SJCRH30 (cell line): ENCODE measurements around the gene MIAT. TPM values are rescaled to one million over a fixed set of nuclear protein-coding genes. Genes with fewer than 3 reads are reported as not detected.
"Not testable (repeated sequence)": the region's sequence is repeated elsewhere in the genome, so short reads cannot be mapped to it uniquely, and the experiment has no call there.

Source experiments
- DNase-seq, 2 experiments: peaks; one replicate each; pipeline ENCODE4 v3.0.0-alpha.2; 2015 to 2020
- H3K27ac ChIP-seq: fragments of 250-450 bp; sonication (Bioruptor Pico); 2 replicates; pipeline ENCODE4 v1.5.1; 2020; ENCODE audit warnings: mild to moderate bottlenecking, moderate library complexity
- H3K27me3 ChIP-seq: fragments of 250-450 bp; sonication (Bioruptor Pico); 2 replicates; pipeline ENCODE4 v1.5.1; 2020; ENCODE audit warnings: mild to moderate bottlenecking, moderate library complexity
- H3K36me3 ChIP-seq: fragments of 250-450 bp; sonication (Bioruptor Pico); 2 replicates; pipeline ENCODE4 v1.5.1; 2020; ENCODE audit warnings: mild to moderate bottlenecking, moderate library complexity
- H3K4me1 ChIP-seq: fragments of 250-450 bp; sonication (Bioruptor Pico); 2 replicates; pipeline ENCODE4 v1.5.1; 2020; ENCODE audit warnings: mild to moderate bottlenecking, moderate library complexity
- H3K4me3 ChIP-seq: fragments of 250-450 bp; sonication (Bioruptor Pico); 2 replicates; pipeline ENCODE4 v1.5.1; 2020; ENCODE audit warnings: mild to moderate bottlenecking, moderate library complexity
- H3K9me3 ChIP-seq: fragments of 250-450 bp; sonication (Bioruptor Pico); replicated peaks from 2 replicates; pipeline ENCODE4 v1.5.1; 2020; ENCODE audit warnings: mild to moderate bottlenecking, moderate library complexity
- total RNA-seq: library from RNA; depleted of rRNA; stranded (reverse); fragments of >200 nt; shearing (Covaris generic); gene quantifications from 2 replicates; pipeline ENCODE4 v1.2.3, GENCODE V29; 2014; rRNA removed

The MIAT gene
- total RNA-seq: 1.3 and 1.9 TPM in 2 replicates

DNA sequence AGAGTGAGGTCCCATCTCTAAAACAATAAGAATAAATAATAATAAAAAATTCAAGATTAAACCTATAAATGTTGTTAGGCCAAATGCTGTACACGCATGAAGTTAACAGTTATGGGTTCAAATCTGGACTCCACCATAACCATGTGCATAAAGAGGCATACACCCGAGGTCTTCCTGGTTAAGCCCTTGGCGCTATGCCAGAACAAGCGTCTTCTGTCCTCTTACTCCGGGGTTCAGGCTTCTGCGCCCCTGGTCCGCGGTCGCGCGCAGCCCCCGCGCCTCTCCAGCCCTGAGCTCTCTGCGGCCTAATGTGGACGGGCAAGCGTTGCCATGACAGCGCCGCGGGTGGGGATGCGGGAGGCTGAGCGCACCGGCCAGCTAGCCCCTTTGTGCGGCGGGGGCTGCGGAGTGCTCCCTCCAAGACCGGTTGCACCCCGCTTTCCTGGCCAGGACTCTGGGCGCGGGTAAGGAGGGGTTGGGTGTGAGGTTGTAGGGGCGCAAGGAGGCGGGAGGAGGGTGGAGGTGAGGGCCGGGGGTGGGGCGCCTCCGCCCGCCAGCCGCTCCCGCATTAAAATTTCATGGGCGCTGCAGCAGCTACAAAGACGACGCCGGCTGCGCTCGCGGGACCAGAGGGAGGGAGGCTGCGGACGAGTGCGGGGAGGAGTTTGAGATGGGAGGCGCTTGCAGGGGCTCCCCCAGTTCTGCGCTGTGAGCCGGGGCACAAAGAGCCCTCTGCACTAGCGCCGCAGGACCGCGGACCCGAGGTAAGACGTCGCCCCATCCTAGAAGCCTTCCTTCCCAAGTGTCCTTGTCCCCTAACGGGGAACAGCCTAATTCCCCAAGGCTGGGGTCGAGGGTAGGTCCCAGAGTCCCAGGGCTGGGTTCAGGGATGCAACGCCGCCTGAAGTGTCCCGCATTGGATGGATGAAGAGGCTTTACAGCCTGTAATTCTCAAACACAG is at the start of gene MIAT:
TSS of gene MIAT (plus strand) at position 698 of the 961 bp plus-strand sequence.
- no peaks in the 10 kb centered on the region for H3K9me3 ChIP-seq
- peaks cover 13% of the 10 kb centered on the region for H3K4me1 ChIP-seq
- no peaks in the 10 kb centered on the region for H3K27me3 ChIP-seq
- no peaks in the 10 kb centered on the region for H3K36me3 ChIP-seq
- 0 out of 2 replicates have a peak within 1 kb of the TSS, but pooled peaks have one; percentile 14 for H3K27ac ChIP-seq
- peak in 1 of 2 experiments; percentile 32 for DNase-seq
- H3K4me3 ChIP-seq: peak within 1 kb of the TSS; percentile 48

DNA sequence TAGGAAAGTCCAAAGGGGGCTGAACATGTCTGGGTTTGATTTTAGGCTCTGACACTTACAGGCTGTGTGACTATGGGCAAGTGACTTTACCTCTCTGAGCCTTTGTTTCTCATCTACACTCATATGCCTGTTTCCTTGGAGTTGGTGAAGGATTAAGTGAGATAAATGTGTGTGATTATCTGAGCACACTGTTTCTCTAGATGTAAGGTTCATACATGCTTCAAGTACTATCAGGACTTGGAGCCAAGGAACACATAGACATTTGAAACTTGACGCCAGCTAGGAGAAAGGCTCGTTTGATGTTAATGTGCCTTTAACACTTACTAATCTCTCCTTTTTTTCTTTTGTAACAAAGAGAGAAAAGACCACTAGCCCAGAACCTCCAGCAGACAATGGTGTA is 49.3 kb upstream of the MIAT start:
- H3K36me3 ChIP-seq: no peaks in the 10 kb centered on the region
- no peak overlapping the region for H3K27ac ChIP-seq
- no peaks in the 10 kb centered on the region for H3K9me3 ChIP-seq
- DNase-seq: no peak
- H3K27me3 ChIP-seq: no peaks in the 10 kb centered on the region
- no peak overlapping the region for H3K4me3 ChIP-seq
- H3K4me1 ChIP-seq: peaks cover 20% of the 10 kb centered on the region

DNA sequence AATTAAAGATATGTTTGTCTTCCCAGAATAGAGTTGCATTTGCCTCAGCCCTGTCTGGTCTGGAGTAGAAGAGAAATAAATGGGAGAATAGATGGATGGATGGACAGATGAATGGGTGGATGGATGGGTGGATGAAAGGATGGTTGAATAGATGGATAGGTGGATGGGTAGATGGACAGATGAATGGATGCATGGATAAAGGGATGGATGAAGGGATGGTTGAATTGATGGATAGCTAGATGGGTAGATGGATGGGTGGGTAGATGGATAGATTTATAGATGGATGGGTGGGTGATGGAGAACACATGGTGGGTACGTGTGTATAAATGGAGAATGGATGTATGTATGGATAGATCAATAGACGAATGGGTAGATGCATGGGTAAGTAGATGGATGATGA is 48.1 kb upstream of the MIAT start:
- H3K27me3 ChIP-seq: no peaks in the 10 kb centered on the region
- no peak overlapping the region for H3K4me3 ChIP-seq
- DNase-seq: no peak
- no peaks in the 10 kb centered on the region for H3K36me3 ChIP-seq
- H3K9me3 ChIP-seq: no peaks in the 10 kb centered on the region
- H3K27ac ChIP-seq: no peak overlapping the region
- peaks cover 26% of the 10 kb centered on the region for H3K4me1 ChIP-seq

DNA sequence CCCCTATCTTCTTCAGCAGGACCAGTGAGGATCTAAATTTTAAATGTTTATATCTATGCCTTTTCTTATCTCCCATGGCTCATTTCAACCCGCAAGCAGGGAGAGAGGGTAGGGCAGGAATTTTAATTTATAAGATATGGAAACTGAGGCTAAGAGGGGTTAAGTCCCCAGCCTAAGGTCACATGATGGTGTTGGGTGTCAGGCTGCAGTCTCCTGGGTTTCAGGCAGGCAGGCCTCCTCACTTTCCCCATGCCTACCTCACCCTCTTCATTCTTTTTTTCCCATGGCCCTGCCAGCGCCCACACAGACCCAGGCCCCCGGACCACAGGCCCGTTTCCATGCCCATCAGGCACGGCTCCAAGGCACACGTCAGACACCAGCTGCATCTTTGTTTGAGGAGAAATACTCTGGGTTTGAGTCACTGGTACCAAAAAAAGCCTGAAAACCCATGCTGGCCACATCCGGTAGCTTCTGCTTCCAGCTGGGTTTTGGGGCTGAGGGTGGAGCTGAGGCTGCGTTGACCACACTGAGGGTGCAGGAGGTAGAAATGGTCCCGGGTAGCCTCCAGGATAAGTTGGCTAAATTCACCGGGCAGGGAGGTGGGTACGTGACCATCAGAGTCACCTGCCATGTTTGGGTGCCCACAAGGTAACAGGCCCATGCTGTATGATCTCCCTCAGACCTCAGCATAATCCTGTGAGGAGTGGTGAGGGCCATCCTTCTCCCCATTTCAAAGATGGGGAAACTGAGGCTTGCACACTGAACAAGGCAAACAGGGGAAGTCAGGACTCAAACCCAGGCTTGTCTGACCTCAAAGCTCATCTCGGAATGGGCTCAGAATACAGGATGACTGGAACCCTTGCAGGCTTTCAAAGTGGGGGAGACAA is 47.1 kb upstream of the MIAT start:
- no peaks in the 10 kb centered on the region for H3K36me3 ChIP-seq
- no peak overlapping the region for H3K4me3 ChIP-seq
- H3K27me3 ChIP-seq: no peaks in the 10 kb centered on the region
- H3K27ac ChIP-seq: peak overlapping the region; percentile 56
- H3K9me3 ChIP-seq: no peaks in the 10 kb centered on the region
- peaks cover 28% of the 10 kb centered on the region for H3K4me1 ChIP-seq
- peak; percentile 77 to 78 for DNase-seq

DNA sequence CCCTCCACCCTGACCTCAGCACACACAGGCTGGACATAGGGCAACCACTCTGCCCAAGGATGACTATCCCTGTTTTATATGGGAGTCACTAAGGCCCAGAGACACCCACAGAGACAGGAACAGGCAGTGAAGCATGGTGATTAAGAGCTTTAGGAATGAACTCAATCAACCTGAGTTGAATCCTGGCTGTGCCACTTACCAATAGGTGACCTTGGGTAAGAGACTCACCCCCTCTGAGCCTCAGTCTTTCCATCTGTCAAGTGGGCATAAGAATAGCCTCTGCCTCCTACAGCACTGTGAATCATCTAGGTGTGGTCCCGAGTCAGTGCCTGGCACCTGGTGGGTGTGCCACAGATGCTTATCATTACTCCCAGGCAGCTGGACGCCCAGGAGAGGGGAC is 46.4 kb upstream of the MIAT start:
- Histone ChIP-seq H3K4me1 (peaks cover 28% of the 10 kb centered on the region), H3K36me3 (no peaks in the 10 kb centered on the region), H3K9me3 (no peaks in the 10 kb centered on the region), H3K27ac (no peak overlapping the region; the same call in 1 of the 2 replicates), H3K4me3 (no peak overlapping the region), H3K27me3 (no peaks in the 10 kb centered on the region)
- DNase-seq: no peak

DNA sequence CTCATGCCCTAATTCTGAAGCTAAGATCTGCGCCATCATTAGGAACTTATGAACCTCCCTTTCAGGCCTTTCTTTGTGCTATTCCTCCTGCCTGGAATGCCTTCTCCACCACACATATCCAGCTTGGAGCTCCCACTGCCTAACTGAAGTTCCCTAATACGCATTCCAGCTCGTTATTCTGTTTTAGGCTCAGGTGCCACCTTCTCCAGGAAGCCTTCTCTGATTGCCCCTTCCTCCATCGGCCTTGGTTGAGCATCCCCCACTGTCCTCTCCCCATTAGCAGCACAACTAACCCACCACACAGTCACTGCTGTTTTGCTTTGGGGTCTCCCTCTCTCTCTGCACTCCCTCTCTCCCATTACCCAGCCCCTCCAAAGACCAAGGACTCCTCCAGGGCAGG is 44.7 kb upstream of the MIAT start:
- H3K36me3 ChIP-seq: no peaks in the 10 kb centered on the region
- no peaks in the 10 kb centered on the region for H3K27me3 ChIP-seq
- no peak overlapping the region for H3K27ac ChIP-seq
- H3K9me3 ChIP-seq: no peaks in the 10 kb centered on the region
- H3K4me3 ChIP-seq: no peak overlapping the region
- DNase-seq: no peak
- H3K4me1 ChIP-seq: peaks cover 40% of the 10 kb centered on the region

DNA sequence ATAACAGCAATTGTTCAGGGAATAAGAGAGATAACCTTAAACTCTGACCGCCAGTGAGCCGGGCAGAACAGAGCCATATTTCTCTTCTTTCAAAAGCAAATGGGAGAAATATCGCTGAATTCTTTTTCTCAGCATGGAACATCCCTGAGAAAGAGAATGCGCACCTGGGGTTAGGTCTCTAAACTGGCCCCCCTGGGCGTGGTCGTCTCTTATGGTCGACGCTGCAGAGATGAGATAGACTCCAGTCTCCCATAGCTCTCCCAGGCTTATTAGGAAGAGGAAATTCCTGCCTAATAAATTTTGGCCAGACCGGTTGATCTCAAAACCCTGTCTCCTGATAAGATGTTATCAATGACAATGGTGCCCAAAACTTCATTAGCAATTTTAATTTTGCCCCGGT is 43.6 kb upstream of the MIAT start:
- H3K4me3 ChIP-seq, DNase-seq, H3K27me3 ChIP-seq, H3K36me3 ChIP-seq, H3K9me3 ChIP-seq, H3K27ac ChIP-seq: not testable (repeated sequence)
- H3K4me1 ChIP-seq: peaks cover 40% of the 10 kb centered on the region

DNA sequence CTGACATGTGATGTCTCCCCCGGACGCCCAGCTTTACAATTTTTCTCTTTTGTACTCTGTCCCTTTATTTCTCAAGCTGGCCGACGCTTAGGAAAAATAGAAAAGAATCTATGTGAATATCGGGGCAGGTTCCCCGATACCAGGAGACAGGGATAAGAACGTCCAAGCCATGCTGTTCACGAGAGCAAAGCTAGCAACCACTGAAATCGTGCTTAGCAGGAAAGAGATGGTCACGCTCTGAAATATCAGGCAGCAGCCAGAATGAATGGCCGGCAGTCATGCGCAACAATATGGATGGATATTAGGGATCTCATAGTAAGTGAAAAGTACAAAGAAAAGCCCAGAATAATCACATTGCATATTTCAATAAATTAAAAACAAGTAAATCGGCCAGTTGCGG is 43.1 kb upstream of the MIAT start:
- Histone ChIP-seq H3K4me3 (no peak overlapping the region), H3K27me3 (no peaks in the 10 kb centered on the region), H3K9me3 (no peaks in the 10 kb centered on the region), H3K4me1 (peaks cover 40% of the 10 kb centered on the region), H3K27ac (no peak overlapping the region), H3K36me3 (no peaks in the 10 kb centered on the region)
- DNase-seq: no peak

DNA sequence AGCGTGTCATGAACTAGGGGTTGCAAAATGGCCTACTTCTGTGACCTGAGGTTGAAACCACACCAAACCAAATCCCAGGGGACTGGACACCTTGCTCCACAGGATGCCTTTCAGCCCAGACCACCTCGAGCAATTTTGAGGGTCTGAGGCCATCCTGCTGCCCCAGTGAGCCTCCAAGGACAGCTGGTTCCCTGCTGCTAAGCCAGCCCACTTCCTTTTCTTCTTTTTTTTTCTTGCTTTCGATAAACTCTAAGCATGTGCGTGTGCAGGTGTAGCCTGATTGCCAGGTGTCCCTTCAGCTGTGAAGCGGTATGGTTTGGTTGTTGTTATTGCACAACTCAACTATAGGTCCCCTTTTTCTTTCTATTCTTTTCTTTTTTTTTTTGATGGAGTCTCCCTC is 42.2 kb upstream of the MIAT start:
- Histone ChIP-seq H3K27ac (no peak overlapping the region), H3K36me3 (no peaks in the 10 kb centered on the region), H3K27me3 (no peaks in the 10 kb centered on the region), H3K4me3 (no peak overlapping the region), H3K4me1 (peaks cover 34% of the 10 kb centered on the region), H3K9me3 (no peaks in the 10 kb centered on the region)
- DNase-seq: no peak

DNA sequence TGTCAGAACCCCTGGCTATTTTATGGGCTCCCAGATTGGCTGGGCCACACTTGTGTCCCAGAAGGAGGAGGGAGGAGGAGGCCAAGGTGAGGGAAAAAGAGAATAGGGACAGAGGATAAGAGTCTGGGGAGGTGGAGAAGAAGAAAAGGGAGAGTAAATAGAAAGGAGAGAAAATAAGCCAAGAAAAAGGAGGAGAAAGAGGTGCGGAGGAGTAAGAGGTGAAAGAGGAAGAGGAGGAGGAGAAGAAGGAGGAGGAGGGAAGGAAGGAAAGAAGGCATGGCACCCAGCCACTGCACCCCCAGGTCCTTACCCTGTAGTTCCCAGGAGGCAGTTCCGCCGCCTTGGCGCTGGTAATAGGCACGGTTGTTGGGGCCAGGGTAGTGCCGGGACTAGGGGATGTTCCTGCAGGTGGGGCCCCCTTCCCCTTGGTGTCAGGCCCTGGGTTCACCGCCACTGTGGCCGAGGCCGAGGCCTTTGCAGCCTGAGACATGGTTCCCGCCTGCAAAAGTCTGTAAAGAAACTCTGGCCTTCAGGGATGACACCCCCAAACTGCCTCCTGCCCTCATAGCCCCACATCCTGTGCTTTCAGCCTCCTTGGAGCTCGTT is 41.5 kb upstream of the MIAT start:
- H3K4me3 ChIP-seq: no peak overlapping the region
- peaks cover 28% of the 10 kb centered on the region for H3K4me1 ChIP-seq
- H3K27me3 ChIP-seq: no peaks in the 10 kb centered on the region
- no peak overlapping the region for H3K27ac ChIP-seq
- no peak for DNase-seq
- no peaks in the 10 kb centered on the region for H3K9me3 ChIP-seq
- H3K36me3 ChIP-seq: no peaks in the 10 kb centered on the region

DNA sequence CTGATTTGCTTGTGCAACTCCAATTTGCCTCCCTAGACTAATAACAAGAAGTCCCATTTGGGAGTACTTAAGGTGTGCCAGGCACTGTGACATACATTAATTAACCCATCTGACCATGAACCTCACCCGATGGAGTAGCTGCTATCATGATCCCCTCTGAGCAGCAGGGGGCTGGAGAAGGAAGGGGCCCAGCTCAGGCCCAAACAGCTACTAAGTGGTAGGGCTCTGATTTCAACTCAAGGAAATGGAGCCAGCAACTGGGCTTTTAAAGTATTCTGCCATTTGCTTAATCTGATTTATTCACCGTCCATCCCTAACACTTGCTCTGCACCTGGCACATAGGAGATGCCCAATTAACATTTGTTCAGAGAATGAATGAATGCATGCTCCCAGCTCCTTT is 40.7 kb upstream of the MIAT start:
- peaks cover 5% of the 10 kb centered on the region for H3K27me3 ChIP-seq
- H3K4me3 ChIP-seq: no peak overlapping the region
- no peaks in the 10 kb centered on the region for H3K9me3 ChIP-seq
- no peaks in the 10 kb centered on the region for H3K36me3 ChIP-seq
- DNase-seq: peak in 1 of 2 experiments; percentile 35
- H3K27ac ChIP-seq: no peak overlapping the region
- peaks cover 27% of the 10 kb centered on the region for H3K4me1 ChIP-seq

DNA sequence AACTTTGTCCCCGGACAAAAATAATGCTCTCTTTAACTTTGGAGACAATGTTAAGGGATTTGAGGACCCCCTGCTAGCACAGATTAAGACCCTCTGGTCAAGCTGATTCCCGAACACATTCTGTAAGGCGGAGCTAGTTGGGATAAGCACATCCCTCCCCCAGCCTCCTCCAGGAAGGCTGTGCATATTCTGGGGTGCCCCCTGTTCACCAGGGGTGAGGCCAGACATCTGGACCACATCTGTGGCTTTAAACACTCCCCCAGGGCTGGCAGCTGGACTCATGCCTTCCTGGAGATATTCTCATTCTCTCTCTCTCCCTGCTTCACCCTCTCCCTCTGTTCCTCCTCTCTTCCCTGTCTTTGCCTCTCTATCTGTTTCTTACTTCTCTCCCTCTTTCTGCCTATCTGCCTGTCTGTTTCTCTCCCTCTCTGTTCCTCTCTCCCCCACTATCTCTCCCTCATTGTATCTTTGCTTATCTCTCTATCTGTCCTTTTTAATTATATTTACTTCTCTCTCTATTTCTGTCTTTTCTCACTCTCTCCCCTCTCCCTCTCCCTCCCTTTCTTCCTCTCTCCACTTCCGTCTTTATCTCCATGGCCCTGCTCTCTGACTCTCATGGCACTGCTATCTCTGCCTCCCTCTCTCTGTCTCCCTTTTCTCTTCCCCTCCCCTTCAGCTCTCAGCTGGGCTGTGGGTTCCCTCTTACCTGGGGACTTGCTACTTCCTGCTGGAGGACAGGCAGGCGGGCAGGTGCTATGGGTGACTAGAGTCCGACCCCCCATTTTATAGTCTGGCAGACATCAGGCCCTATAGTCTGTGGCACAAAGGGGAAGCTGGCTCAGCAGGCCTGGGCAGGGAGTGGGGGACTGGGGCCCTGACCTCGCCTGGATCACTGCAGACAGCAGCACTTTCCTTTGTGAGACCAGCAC is 39.9 kb upstream of the MIAT start, which contains the start of gene CRYBB1:
TSS of gene CRYBB1 (minus strand) at position 757 of the 929 bp plus-strand sequence. CDS start 1,708 bp downstream, outside the sequence.
- no peaks in the 10 kb centered on the region for H3K9me3 ChIP-seq
- no peak for DNase-seq
- H3K36me3 ChIP-seq: no peaks in the 10 kb centered on the region
- peaks cover 23% of the 10 kb centered on the region for H3K4me1 ChIP-seq
- H3K4me3 ChIP-seq: no peak within 1 kb of the TSS
- H3K27ac ChIP-seq: no peak within 1 kb of the TSS
- H3K27me3 ChIP-seq: peaks cover 6% of the 10 kb centered on the region

DNA sequence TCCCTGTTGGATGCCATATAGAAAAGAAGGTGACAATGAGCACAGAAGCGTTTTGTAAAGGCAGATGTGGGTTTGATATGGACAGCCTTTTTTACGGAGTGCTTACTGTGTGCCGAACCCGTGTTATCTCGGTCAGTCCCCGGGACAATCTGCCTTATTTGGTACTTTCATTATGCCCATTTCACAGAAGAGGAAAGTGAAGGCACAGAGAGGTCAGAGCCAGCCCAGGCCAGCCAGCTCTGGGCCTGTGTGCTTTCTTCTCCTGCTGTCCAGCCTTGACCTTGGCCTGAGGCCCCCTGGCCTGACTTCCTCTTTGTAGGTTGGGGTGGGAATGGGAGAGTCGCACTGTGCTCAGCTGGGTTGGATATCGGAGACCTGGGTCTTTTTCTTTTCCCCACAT is 38.9 kb upstream of the MIAT start:
- Histone ChIP-seq H3K36me3 (no peaks in the 10 kb centered on the region), H3K9me3 (no peaks in the 10 kb centered on the region), H3K4me3 (no peak overlapping the region), H3K27ac (no peak overlapping the region), H3K4me1 (peaks cover 17% of the 10 kb centered on the region), H3K27me3 (peaks cover 6% of the 10 kb centered on the region)
- DNase-seq: no peak

DNA sequence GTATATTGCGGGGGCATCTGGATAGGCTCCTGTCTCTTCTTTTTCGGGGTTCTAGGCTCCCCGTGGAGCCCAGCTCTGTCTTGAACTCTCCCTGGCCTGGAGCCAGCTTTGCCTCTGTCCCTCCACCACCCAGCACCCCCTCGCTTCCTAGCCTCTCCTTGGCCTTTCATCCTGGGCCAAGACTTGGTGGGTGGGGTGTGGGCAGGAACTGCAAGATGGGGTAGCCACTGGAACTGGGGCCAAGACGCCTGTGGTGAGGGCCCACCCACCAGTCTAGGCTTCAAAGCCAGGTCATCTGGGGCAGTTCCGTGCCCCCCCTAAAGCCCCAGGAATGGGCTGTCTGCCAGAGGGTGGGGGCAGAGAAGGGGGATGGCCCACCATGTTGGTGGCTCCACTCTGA is 37.9 kb upstream of the MIAT start:
- DNase-seq: no peak
- H3K9me3 ChIP-seq: no peaks in the 10 kb centered on the region
- no peak overlapping the region for H3K4me3 ChIP-seq
- peaks cover 6% of the 10 kb centered on the region for H3K27me3 ChIP-seq
- H3K27ac ChIP-seq: no peak overlapping the region
- no peaks in the 10 kb centered on the region for H3K36me3 ChIP-seq
- H3K4me1 ChIP-seq: peaks cover 12% of the 10 kb centered on the region
